Sigmoid colon (tissue), 4 donors: Measurements from ENCODE around the gene CD276.

Experiments used
- CTCF ChIP-seq, 4 experiments: fragments of 450-650 bp in 3 of 4; fragments of 200-600 bp in 1 of 4; IDR thresholded peaks; one replicate each; pipeline ENCODE4 v1.5.1; 2016 to 2019; ENCODE audit warnings: antibody characterized with exemption in 4 of 4, mild to moderate bottlenecking in 3 of 4, moderate library complexity in 2 of 4
- EP300 ChIP-seq, 4 donors: sonication (generic); formaldehyde crosslinking; IDR thresholded peaks; one replicate each; pipeline ENCODE4 v1.6.1; 2017; ENCODE audit warnings: antibody characterized with exemption in 4 of 4

GRCh38 chr15:73747847-73748590 is 63.8 kb downstream of the CD276 start:
- no peak for TF ChIP-seq CTCF (IDR thresholded peaks at IDR 0.05)
- no peak for TF ChIP-seq EP300 (IDR thresholded peaks at IDR 0.05)
